ENCODE measurements around the gene KLHL29. TPM values are rescaled to one million over a fixed set of nuclear protein-coding genes. Genes with fewer than 3 reads are reported as not detected.

Gene KLHL29
- total RNA-seq, 1 donor from 2014 or later: 17.5 TPM

DNA sequence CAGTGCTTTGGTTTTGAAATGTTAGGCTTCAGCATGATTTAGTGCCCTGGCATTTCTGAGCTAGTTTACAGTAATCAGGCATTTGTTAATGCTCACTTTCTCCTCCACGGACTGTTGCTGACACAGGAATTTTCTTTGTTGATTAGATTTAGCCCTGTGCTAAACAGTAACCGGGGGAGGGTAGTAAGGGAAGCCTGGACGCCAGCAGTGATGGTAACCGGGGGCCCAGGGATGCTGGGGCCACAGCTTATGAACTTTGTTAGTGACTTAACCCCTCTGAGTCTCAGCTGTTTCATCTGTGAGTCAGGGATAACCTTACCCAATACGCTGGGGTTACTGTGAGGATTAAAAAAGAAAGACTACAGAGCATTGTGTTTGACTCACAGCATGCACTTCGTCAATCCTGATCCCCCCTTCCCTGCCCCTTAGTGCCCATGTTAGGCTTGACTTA is 33.5 kb downstream of the KLHL29 start:
- H3K9me3 Mint-ChIP-seq (ENCODE audit: unreplicated experiment): no peaks in the 10 kb centered on the region
- H3K36me3 Mint-ChIP-seq (ENCODE audit: low read depth, unreplicated experiment): peaks cover 4% of the 10 kb centered on the region

DNA sequence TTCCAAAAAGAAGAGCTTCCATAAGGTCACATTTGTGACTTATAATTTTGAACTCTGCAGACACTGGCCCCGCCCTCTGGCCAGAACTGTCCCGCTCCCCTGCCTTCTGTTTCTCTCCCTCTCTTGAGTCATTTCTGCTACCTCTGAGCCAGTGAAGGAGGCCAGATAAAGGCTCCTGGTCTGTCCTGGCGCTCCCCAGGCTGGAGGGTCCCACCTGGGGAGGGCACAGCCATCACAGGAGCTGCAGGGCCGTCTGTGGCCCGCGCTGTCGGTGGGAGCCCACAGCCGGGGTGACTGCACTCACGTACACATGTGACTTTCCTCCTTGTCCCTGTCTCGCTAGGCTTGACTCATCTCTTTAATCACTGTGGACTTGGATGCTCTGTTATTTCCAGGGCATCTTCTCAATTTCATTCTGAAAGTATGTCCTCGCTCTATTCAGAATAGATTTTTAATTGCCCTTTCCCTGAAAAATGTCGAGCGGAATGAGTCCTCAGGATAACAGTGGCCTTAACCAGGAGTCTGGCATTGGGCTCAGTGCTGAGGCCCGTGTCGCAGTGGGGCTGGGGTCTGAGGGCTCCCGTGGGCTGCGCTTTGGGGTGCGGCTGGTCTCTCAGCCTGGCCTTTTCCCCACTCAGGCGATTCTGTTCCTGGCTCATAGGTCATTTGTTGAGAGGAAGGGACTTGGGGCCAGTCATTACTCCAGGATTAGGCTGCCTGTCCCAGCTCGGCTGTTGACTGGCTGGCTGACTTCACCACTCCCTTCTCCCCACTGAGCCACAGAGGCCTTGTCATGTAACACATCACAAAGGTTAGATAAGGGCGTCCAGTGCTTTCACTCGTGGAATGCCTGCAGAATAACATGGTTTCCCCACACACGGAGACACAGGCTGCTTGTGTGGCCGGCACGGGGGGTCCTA is 34.5 kb downstream of the KLHL29 start:
- Mint-ChIP-seq H3K27ac (ENCODE audit: unreplicated experiment) (no peak overlapping the region), H3K36me3 (ENCODE audit: low read depth, unreplicated experiment) (peaks cover 4% of the 10 kb centered on the region), H3K27me3 (ENCODE audit: unreplicated experiment) (peaks cover 12% of the 10 kb centered on the region), H3K4me3 (ENCODE audit: unreplicated experiment) (no peak overlapping the region), H3K9me3 (ENCODE audit: unreplicated experiment) (no peaks in the 10 kb centered on the region), H3K4me1 (ENCODE audit: unreplicated experiment) (peaks cover 4% of the 10 kb centered on the region)
- TF ChIP-seq, protein P1, sequence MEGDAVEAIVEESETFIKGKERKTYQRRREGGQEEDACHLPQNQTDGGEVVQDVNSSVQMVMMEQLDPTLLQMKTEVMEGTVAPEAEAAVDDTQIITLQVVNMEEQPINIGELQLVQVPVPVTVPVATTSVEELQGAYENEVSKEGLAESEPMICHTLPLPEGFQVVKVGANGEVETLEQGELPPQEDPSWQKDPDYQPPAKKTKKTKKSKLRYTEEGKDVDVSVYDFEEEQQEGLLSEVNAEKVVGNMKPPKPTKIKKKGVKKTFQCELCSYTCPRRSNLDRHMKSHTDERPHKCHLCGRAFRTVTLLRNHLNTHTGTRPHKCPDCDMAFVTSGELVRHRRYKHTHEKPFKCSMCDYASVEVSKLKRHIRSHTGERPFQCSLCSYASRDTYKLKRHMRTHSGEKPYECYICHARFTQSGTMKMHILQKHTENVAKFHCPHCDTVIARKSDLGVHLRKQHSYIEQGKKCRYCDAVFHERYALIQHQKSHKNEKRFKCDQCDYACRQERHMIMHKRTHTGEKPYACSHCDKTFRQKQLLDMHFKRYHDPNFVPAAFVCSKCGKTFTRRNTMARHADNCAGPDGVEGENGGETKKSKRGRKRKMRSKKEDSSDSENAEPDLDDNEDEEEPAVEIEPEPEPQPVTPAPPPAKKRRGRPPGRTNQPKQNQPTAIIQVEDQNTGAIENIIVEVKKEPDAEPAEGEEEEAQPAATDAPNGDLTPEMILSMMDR (IDR thresholded peaks at IDR 0.05; ENCODE audit: unreplicated experiment): no peak
- no peak for DNase-seq (ENCODE audit: low spot score)

More for the DNA sequence above, 33.5 kb downstream of the KLHL29 start:
- Mint-ChIP-seq H3K4me3 (ENCODE audit: unreplicated experiment) (no peak overlapping the region), H3K4me1 (ENCODE audit: unreplicated experiment) (peaks cover 6% of the 10 kb centered on the region), H3K27me3 (ENCODE audit: unreplicated experiment) (peaks cover 8% of the 10 kb centered on the region), H3K27ac (ENCODE audit: unreplicated experiment) (no peak overlapping the region)
- TF ChIP-seq, protein P1 (IDR thresholded peaks at IDR 0.05; ENCODE audit: unreplicated experiment): no peak
- no peak for DNase-seq (ENCODE audit: low spot score)

DNA sequence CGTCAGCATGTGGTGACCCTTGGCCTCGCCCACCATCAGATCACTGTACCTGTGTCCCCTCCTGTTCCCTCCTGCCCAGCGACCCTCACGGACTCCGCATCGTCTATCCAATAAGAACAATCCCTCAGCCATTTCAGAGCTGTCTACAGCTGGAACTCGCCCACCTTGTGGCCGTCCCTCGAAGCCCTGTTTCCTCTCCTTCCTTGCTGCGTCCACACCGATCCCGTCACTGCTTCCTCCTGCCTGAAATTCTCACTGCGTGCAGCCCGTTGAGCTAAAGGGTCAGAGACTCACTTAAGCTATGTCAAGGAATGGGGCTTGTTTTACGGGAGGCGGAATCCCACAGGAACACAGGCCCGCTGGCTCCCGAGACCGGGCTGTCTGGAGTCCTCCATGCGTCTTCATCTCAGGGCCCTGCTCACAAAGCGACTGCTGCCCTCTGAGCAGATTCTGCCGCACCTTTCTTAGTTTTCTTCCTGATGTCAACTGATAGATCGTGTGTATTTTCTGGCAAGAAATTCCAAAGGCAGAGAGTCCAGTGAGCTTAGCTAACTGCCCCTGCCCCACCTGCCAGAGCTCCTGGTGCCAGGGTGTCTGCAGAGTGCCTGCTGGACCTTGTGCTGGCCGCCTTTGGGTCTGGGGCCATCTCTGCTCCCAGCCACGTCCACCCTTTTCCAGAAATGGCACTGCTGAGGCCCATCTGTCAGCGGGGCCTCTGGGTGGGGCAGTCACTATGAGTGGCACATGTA is 35.3 kb downstream of the KLHL29 start:
- H3K4me3 Mint-ChIP-seq (ENCODE audit: unreplicated experiment): no peak overlapping the region
- H3K27me3 Mint-ChIP-seq (ENCODE audit: unreplicated experiment): peaks cover 12% of the 10 kb centered on the region
- H3K4me1 Mint-ChIP-seq (ENCODE audit: unreplicated experiment): peaks cover 4% of the 10 kb centered on the region
- no peak for DNase-seq (ENCODE audit: low spot score)
- H3K27ac Mint-ChIP-seq (ENCODE audit: unreplicated experiment): no peak overlapping the region
- H3K36me3 Mint-ChIP-seq (ENCODE audit: low read depth, unreplicated experiment): peaks cover 4% of the 10 kb centered on the region
- no peaks in the 10 kb centered on the region for H3K9me3 Mint-ChIP-seq (ENCODE audit: unreplicated experiment)
- TF ChIP-seq, protein P1 (IDR thresholded peaks at IDR 0.05; ENCODE audit: unreplicated experiment): no peak

DNA sequence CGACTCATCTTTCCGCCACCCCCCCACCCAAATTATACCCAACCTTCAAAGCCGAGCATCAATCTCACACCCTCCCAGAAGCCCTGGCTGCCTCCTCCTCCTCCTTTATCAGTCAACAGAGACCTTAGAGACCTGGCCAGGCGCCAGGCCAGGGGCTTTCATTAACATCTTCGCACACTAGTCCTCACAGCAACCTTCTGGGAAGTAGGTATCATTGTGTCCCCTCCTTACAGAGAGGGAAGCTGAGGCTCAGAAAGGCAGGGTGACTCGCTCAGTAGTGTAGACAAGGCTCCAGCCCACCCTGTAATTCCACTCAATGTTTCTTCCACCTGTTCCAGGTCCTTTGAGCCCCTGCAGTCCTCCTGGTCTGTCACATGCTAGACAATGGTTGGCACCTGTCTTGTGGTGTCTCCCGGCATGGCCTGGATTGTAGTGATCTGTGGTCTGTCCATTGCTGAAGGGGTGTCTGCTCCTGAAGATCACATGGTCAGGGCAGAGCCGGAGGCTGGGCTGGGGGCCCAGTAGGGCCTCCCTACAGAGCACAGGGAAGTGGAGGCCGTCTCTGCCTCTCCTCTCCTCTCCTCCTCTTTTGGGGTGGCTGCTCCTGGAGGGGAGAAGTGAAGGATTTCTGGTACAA is 36.0 kb downstream of the KLHL29 start:
- TF ChIP-seq, protein P1 (IDR thresholded peaks at IDR 0.05; ENCODE audit: unreplicated experiment): no peak
- Mint-ChIP-seq H3K4me1 (ENCODE audit: unreplicated experiment) (peaks cover 4% of the 10 kb centered on the region), H3K9me3 (ENCODE audit: unreplicated experiment) (no peaks in the 10 kb centered on the region), H3K27ac (ENCODE audit: unreplicated experiment) (no peak overlapping the region), H3K36me3 (ENCODE audit: low read depth, unreplicated experiment) (peaks cover 4% of the 10 kb centered on the region), H3K27me3 (ENCODE audit: unreplicated experiment) (peaks cover 12% of the 10 kb centered on the region), H3K4me3 (ENCODE audit: unreplicated experiment) (no peak overlapping the region)
- no peak for DNase-seq (ENCODE audit: low spot score)

Measured in endothelial cell (in vitro differentiated cells).